Thymus (tissue), 11 donors: ENCODE measurements around the gene TIMM17B. TPM values are rescaled to one million over a fixed set of nuclear protein-coding genes. Genes with fewer than 3 reads are reported as not detected.
A peak's percentile ranks its signal among the peaks of the same experiment; 100 is the strongest.
"Not testable (repeated sequence)": the region's sequence is repeated elsewhere in the genome, so short reads cannot be mapped to it uniquely, and the experiment has no call there.

Source experiments
- DNase-seq, 9 donors: peaks; one replicate each; pipeline ENCODE4 v3.0.0-alpha.2; 2013; ENCODE audit warnings: low spot score in 9 of 9, low read depth in 6 of 9, missing footprints in 1 of 9
- H3K27ac ChIP-seq, 2 donors: one replicate each; pipeline ENCODE4 v1.5.1; 2013; ENCODE audit warnings: control low read depth in 1 of 2, low read depth in 1 of 2, low read length in 1 of 2, mild to moderate bottlenecking in 1 of 2, moderate library complexity in 1 of 2
- H3K27me3 ChIP-seq, 2 donors: one replicate each; pipeline ENCODE4 v1.5.1; 2013; ENCODE audit warnings: low read length in 1 of 2; ENCODE audit not compliant: control insufficient read depth in 2 of 2, insufficient read depth in 1 of 2
- H3K36me3 ChIP-seq, 2 donors: one replicate each; pipeline ENCODE4 v1.5.1; 2013; ENCODE audit warnings: low read length in 1 of 2, mild to moderate bottlenecking in 1 of 2, moderate library complexity in 1 of 2; ENCODE audit not compliant: control insufficient read depth in 2 of 2, insufficient read depth in 2 of 2
- H3K4me1 ChIP-seq, 2 donors: one replicate each; pipeline ENCODE4 v1.5.1; 2013; ENCODE audit warnings: low read length in 2 of 2; ENCODE audit not compliant: control insufficient read depth in 2 of 2, insufficient read depth in 2 of 2
- H3K4me3 ChIP-seq, 2 donors: one replicate each; pipeline ENCODE4 v1.5.1; 2013; ENCODE audit warnings: low read length in 2 of 2, control low read depth in 1 of 2, mild to moderate bottlenecking in 1 of 2
- H3K9me3 ChIP-seq, 2 donors: one replicate each; pipeline ENCODE4 v1.5.1; 2013; ENCODE audit warnings: low read length in 1 of 2, mild to moderate bottlenecking in 1 of 2; ENCODE audit not compliant: control insufficient read depth in 2 of 2, insufficient read depth in 1 of 2
- WGBS: extraction: QIAGEN DNeasy Blood & Tissue Kit; methylation state at CpG from one replicate; pipeline ENCODE4 v1.1.7; 2013; 5-methylcytosine and 5-hydroxymethylcytosine counted together
- polyA plus RNA-seq: library from polyadenylated mRNA; stranded (reverse); fragments of 200-250 nt; gene quantifications from one replicate; pipeline ENCODE4 v1.2.3, GENCODE V29; 2013
- total RNA-seq: library from RNA; stranded (reverse); fragments of 120-200 nt; gene quantifications from one replicate; pipeline ENCODE4 v1.2.4, GENCODE V29; 2013
- donor health status: healthy.

TIMM17B gene
- total and polyA plus RNA-seq, 2 donors, result 52.3 to 60.9 TPM

- H3K9me3 ChIP-seq, result no peaks in the 10 kb centered on the region
- WGBS, result 57% methylated on average over 5 of the region's 5 CpGs
These were observed 42.7 kb downstream of the TIMM17B start for GRCh38 chrX:48854898-48855297.

GRCh38 chrX:48854121-48854804 is 43.3 kb downstream of the TIMM17B start:
- not testable (repeated sequence) for H3K27me3 ChIP-seq, DNase-seq
- WGBS, result 95% methylated on average over 12 of the region's 12 CpGs

More at GRCh38 chrX:48854898-48855297, 42.7 kb downstream of the TIMM17B start:
- H3K27me3 ChIP-seq, result no peaks in the 10 kb centered on the region
- no peaks in the 10 kb centered on the region for H3K4me1 ChIP-seq
- H3K27ac ChIP-seq, result no peak overlapping the region
- H3K4me3 ChIP-seq, result no peak overlapping the region
- DNase-seq, result peak in 1 of 9 donors; percentile 19
- no peaks in the 10 kb centered on the region for H3K36me3 ChIP-seq

GRCh38 chrX:48853494-48853893 is 44.1 kb downstream of the TIMM17B start:
- not testable (repeated sequence) for H3K4me1 ChIP-seq, DNase-seq, H3K4me3 ChIP-seq, H3K36me3 ChIP-seq, H3K27ac ChIP-seq, H3K9me3 ChIP-seq, H3K27me3 ChIP-seq

More at GRCh38 chrX:48854121-48854804, 43.3 kb downstream of the TIMM17B start:
- not testable (repeated sequence) for H3K36me3 ChIP-seq, H3K4me1 ChIP-seq, H3K27ac ChIP-seq, H3K9me3 ChIP-seq, H3K4me3 ChIP-seq

DNA sequence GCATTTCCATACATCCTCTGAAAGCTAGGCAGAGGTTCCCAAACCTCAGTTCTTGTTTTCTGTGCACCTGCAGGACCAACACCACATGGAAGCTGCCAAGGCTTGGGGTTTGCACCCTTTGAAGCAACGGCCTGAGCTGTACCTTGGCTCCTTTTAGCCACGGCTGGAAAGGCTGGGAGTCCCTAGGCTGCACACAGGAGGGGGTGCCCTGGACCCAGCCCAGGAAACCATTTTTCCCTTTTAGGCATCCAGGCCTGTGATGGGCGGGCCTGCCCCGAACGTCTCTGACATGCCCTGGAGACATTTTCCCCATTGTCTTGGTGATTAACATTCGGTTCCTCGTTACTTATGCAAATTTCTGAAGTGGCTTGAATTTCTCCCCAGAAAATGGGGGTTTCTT is 44.7 kb downstream of the TIMM17B start:
- DNase-seq, result no peak
- no peaks in the 10 kb centered on the region for H3K4me1 ChIP-seq
- H3K36me3 ChIP-seq, result no peaks in the 10 kb centered on the region
- no peaks in the 10 kb centered on the region for H3K27me3 ChIP-seq
- no peak overlapping the region for H3K27ac ChIP-seq
- 95% methylated on average over 7 of the region's 7 CpGs for WGBS
- no peak overlapping the region for H3K4me3 ChIP-seq
- no peaks in the 10 kb centered on the region for H3K9me3 ChIP-seq

DNA sequence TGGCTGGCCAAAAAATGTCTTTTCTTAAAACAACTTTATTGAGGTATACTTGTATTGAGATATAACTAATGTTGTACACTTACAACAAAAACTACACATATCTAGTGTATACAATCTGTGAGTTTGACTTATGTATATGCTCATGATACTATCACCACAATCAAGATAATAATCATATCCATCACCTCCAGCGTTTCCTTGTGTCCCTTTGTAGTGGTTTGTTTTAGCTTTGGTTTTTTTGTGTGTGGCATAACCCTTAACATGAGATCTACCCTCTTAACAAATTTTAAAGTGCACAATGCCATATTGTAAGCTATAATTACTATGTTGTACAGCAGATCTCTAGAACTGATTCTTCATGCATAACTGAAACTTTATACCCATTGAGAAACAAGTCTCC is 48.7 kb downstream of the TIMM17B start:
- 0% methylated on average over 1 of the region's 1 CpG for WGBS
- Histone ChIP-seq H3K4me3 (no peak overlapping the region), H3K36me3 (no peaks in the 10 kb centered on the region), H3K9me3 (no peaks in the 10 kb centered on the region), H3K4me1 (no peaks in the 10 kb centered on the region), H3K27me3 (peaks cover 0 to 6% of the 10 kb centered on the region in 2 donors), H3K27ac (no peak overlapping the region)
- DNase-seq, result no peak

Other genes with a start within 250 kb of the TIMM17B start
- 34.7 TPM for gene WAS, start 214.0 kb downstream of the TIMM17B start, total RNA-seq
- gene WAS, start 214.0 kb downstream of the TIMM17B start, polyA plus RNA-seq, result 40.1 TPM
- gene SUV39H1, start 201.0 kb downstream of the TIMM17B start, total RNA-seq, result 7.6 TPM
- gene SUV39H1, start 201.0 kb downstream of the TIMM17B start, polyA plus RNA-seq, result 5.0 TPM
- gene GLOD5, start 136.0 kb downstream of the TIMM17B start, total RNA-seq, result not detected
- 0.07 TPM for gene GLOD5, start 136.0 kb downstream of the TIMM17B start, polyA plus RNA-seq
- 0.57 TPM for gene GATA1, start 111.2 kb downstream of the TIMM17B start, total RNA-seq
- 0.14 TPM for gene GATA1, start 111.2 kb downstream of the TIMM17B start, polyA plus RNA-seq
- gene HDAC6, start 95.7 kb downstream of the TIMM17B start, total RNA-seq, result 46.0 TPM
- 109 TPM for gene HDAC6, start 95.7 kb downstream of the TIMM17B start, polyA plus RNA-seq
- not detected for gene ERAS, start 71.3 kb downstream of the TIMM17B start, total RNA-seq
- 0.09 TPM for gene ERAS, start 71.3 kb downstream of the TIMM17B start, polyA plus RNA-seq
- gene PCSK1N, start 62.2 kb downstream of the TIMM17B start, total RNA-seq, result 0.33 TPM
- gene PCSK1N, start 62.2 kb downstream of the TIMM17B start, polyA plus RNA-seq, result 0.55 TPM
- 81.0 TPM for gene PQBP1, start 162 bp upstream of the TIMM17B start, total RNA-seq
- 86.0 TPM for gene PQBP1, start 162 bp upstream of the TIMM17B start, polyA plus RNA-seq
- 8.4 TPM for gene SLC35A2, start 13.9 kb upstream of the TIMM17B start, total RNA-seq
- 13.3 TPM for gene SLC35A2, start 13.9 kb upstream of the TIMM17B start, polyA plus RNA-seq
- gene PIM2, start 21.3 kb upstream of the TIMM17B start, total RNA-seq, result 54.2 TPM
- 75.4 TPM for gene PIM2, start 21.3 kb upstream of the TIMM17B start, polyA plus RNA-seq
- 28.8 TPM for gene OTUD5, start 59.8 kb upstream of the TIMM17B start, total RNA-seq
- 62.4 TPM for gene OTUD5, start 59.8 kb upstream of the TIMM17B start, polyA plus RNA-seq
- gene KCND1, start 74.1 kb upstream of the TIMM17B start, total RNA-seq, result 0.19 TPM
- gene KCND1, start 74.1 kb upstream of the TIMM17B start, polyA plus RNA-seq, result 3.1 TPM
- 19.5 TPM for gene GRIPAP1, start 104.5 kb upstream of the TIMM17B start, total RNA-seq
- gene GRIPAP1, start 104.5 kb upstream of the TIMM17B start, polyA plus RNA-seq, result 37.0 TPM
- gene TFE3, start 145.6 kb upstream of the TIMM17B start, total RNA-seq, result 9.1 TPM
- gene TFE3, start 145.6 kb upstream of the TIMM17B start, polyA plus RNA-seq, result 27.1 TPM
- 0.71 TPM for gene CCDC120, start 161.2 kb upstream of the TIMM17B start, total RNA-seq
- 4.4 TPM for gene CCDC120, start 161.2 kb upstream of the TIMM17B start, polyA plus RNA-seq
- 4.1 TPM for gene PRAF2, start 176.2 kb upstream of the TIMM17B start, total RNA-seq
- 24.6 TPM for gene PRAF2, start 176.2 kb upstream of the TIMM17B start, polyA plus RNA-seq
- gene WDR45, start 182.1 kb upstream of the TIMM17B start, total RNA-seq, result 27.3 TPM
- gene WDR45, start 182.1 kb upstream of the TIMM17B start, polyA plus RNA-seq, result 103 TPM
- 24.7 TPM for gene GPKOW, start 226.0 kb upstream of the TIMM17B start, total RNA-seq
- gene GPKOW, start 226.0 kb upstream of the TIMM17B start, polyA plus RNA-seq, result 15.1 TPM